Kidney epithelial cell (primary cell): ENCODE results near the gene CES4A. TPM values are rescaled to one million over a fixed set of nuclear protein-coding genes. Genes with fewer than 3 reads are reported as not detected.
A peak's percentile ranks its signal among the peaks of the same experiment; 100 is the strongest.

Experiments used
- DNase-seq: peaks from one replicate; pipeline ENCODE4 v3.0.0-alpha.2; 2010; ENCODE audit warnings: low read depth
- H3K27me3 ChIP-seq: 2 replicates; pipeline ENCODE4 v1.6.0; 2011; ENCODE audit warnings: low read length; ENCODE audit not compliant: control insufficient read depth, insufficient read depth
- H3K36me3 ChIP-seq: 2 replicates; pipeline ENCODE4 v1.5.1; 2011; ENCODE audit warnings: low read length; ENCODE audit not compliant: control insufficient read depth, insufficient read depth
- H3K4me3 ChIP-seq: 2 replicates; pipeline ENCODE4 v1.5.1; 2011; ENCODE audit warnings: low read depth, mild to moderate bottlenecking, control low read depth, low read length
- CTCF ChIP-seq: IDR thresholded peaks from 2 replicates; pipeline ENCODE4 v1.5.1; 2011; ENCODE audit warnings: mild to moderate bottlenecking, moderate library complexity, low read length, control low read depth, inconsistent platforms; ENCODE audit not compliant: insufficient read depth, poor library complexity, severe bottlenecking
- total RNA-seq: library from RNA; depleted of rRNA; stranded (reverse); fragments of >200 nt; gene quantifications from 2 replicates; pipeline ENCODE4 v1.2.3, GENCODE V29; 2015

CES4A gene
- total RNA-seq, 1 donor from 2014 or later: 2.3 TPM

DNA sequence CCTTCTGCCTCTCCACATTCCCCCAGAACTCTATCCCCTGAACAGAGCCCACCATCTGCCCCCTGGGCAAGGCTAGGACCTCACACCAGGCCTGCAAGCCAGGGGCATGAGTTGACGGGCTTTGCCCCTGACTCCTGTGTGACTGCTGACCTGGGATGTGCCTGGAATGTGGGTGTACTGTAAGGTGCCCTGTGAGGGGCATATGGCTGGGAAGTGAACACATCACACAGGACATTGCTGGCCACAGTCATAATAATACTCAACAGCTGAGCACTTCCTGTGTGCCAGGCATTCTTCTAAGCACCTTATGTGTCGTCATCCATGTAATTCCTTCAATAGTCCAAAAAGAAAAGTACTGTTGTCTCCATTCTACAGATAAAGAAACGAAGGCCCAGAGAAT lies 13.3 kb downstream of the CES4A start:
- DNase-seq: no peak
- TF ChIP-seq CTCF: no peak

DNA sequence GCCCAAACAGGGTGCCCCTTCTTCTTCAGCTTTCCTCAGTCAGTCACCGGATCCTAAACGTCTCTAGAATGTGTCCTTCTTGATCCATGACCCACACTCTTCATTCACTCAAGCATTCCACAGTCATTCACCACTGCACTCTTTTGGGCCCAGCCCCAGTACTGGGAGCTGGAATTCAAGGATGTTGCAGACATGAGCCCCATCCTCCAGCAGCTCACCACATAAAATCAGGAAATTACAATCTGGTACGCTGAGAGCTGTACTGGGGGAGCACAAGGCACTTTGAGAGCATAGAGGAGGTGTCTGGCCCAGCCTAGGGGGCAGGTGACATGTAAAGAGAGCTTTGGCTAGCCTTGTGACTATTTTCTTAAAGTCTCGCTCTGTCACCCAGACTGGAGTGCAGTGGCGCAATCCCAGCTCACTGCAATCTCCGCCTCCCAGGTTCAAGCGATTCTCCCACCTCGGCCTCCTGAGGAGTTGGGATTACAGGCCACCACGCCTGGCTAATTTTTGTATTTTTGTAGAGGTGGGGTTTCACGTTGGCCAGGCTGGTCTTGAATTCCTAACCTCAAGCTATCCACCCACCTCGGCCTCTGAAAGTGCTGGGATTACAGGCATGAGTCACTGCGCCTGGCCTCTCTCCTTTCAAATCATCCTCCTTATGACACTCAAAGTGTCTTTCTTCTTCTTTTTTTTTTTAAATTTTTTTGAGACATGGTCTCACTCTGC lies 18.7 kb downstream of the CES4A start:
- H3K27me3 ChIP-seq: no peaks in the 10 kb centered on the region
- no peak for TF ChIP-seq CTCF
- no peaks in the 10 kb centered on the region for H3K36me3 ChIP-seq
- no peak for DNase-seq
- no peak overlapping the region for H3K4me3 ChIP-seq

More for the DNA sequence above, 13.3 kb downstream of the CES4A start:
- H3K27me3 ChIP-seq: peaks cover 2% of the 10 kb centered on the region
- H3K36me3 ChIP-seq: no peaks in the 10 kb centered on the region
- no peak overlapping the region for H3K4me3 ChIP-seq

DNA sequence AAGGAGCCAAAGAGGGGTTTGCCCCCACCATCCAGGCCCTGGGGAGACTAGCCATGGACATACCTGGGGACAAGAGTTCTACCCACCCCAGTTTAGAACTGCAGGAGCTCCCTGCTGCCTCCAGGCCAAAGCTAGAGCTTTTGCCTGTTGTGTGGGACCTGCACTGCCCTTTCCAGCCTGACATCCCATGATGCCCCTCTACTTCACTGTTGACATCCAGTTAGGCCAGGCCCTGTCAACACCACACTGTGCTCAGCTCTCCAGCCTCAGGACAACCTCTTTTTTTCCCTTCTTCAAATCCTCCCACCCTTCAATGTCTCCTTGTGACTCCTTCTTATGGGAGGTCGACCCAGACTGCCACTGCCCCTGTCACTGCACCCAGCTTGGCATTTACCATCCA lies 20.8 kb downstream of the CES4A start:
- TF ChIP-seq CTCF: no peak
- Histone ChIP-seq H3K36me3 (no peaks in the 10 kb centered on the region), H3K27me3 (peaks cover 8% of the 10 kb centered on the region), H3K4me3 (no peak overlapping the region)
- no peak for DNase-seq

DNA sequence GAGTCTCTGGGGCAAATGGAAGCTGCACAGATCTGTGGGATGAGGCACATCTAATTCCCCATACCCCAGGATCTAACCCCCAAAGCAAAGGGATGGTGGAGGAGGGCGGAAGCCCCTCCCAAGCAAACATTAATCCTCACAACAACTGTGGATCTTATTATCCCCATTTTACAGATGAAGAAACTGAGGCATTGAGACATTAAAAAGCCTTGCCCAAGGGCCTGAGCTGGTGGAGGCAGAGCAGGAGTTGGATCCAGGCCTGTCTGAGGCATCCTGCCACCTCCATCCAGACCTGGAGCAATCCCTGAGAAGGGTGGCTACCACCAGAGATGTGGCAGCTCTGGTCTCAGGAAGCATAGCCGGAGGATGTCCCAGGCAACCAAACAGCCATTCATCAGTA lies 22.9 kb downstream of the CES4A start:
- Histone ChIP-seq H3K36me3 (no peaks in the 10 kb centered on the region), H3K27me3 (peaks cover 15% of the 10 kb centered on the region), H3K4me3 (no peak overlapping the region)
- DNase-seq: no peak
- no peak for TF ChIP-seq CTCF

DNA sequence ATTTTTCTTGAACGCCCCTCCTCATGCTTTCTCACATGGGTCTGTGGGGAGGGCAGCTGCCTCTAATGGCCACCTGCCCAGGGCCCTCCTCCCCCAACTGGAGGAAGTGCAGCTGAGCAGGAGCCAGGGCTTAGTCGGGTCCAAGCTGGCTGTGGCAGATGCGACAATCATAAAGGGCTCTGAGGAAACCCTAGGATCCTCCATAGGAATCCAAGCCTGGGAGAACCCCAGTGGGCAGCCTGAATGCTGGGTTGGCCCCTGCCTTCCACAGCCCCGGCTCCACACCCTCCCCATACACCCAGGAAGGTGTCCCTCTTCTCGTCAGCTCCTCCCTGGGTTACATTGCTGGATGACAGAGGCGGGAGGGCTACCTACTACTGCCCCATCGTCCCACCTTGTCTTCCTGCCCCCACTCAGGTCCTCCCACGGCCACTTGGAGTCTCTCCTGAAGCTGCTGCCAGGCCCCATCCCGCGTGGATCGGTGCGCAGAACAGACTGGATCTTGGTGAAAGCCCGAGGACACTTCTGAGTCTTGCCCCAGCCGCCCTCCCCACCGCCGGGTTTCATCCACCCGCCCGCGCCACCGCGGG lies 24.9 kb downstream of the CES4A start:
- no peak for TF ChIP-seq CTCF
- peaks cover 15% of the 10 kb centered on the region for H3K27me3 ChIP-seq
- H3K36me3 ChIP-seq: no peaks in the 10 kb centered on the region
- no peak for DNase-seq
- H3K4me3 ChIP-seq: peak overlapping the region; percentile 31
